GM13976 (cell line): ENCODE data around the gene SHOX.

Source experiments
- DNase-seq: peaks from one replicate; pipeline ENCODE4 v3.0.0; 2012; ENCODE audit warnings: low spot score
- in situ Hi-C: fragments of 300-500 bp; cut with MboI; formaldehyde crosslinking; loops from one replicate; pipeline ENCODE4 v1.12.0; 2022; ENCODE audit warnings: low sequenced_read_pairs, mixed read lengths, inconsistent platforms; ENCODE audit not compliant: unreplicated experiment
- TF ChIP-seq, protein P1 (sequence below): IDR thresholded peaks from 2 replicates; pipeline ENCODE4 v1.5.1; 2012; ENCODE audit warnings: borderline replicate concordance, mild to moderate bottlenecking; ENCODE audit not compliant: insufficient read depth; ENCODE audit errors: extremely low read depth, missing control alignments, control extremely low read depth

The SHOX gene

DNA sequence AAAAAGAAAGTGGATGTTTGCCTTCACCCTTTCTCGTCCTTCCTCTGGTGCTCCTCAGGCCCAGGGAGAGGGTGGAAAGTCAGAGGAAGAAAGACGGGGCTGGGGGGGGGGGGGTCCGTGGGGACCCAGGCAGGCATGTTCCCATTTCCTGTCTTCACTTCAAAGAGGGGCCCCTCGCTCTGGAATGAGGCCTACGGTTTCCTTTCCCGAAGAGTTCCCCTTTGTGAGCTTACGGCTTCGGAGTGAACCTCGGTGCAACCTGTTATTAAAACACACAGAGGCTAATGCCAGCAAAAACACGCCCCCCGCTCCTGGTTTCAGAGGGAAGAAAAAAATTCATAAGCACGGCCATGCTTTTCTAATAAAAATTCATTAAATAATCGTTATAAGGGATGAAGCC lies 40.1 kb downstream of the SHOX start:
- in situ Hi-C loops = no loop called here
- DNase-seq = no peak
- TF ChIP-seq, protein P1, sequence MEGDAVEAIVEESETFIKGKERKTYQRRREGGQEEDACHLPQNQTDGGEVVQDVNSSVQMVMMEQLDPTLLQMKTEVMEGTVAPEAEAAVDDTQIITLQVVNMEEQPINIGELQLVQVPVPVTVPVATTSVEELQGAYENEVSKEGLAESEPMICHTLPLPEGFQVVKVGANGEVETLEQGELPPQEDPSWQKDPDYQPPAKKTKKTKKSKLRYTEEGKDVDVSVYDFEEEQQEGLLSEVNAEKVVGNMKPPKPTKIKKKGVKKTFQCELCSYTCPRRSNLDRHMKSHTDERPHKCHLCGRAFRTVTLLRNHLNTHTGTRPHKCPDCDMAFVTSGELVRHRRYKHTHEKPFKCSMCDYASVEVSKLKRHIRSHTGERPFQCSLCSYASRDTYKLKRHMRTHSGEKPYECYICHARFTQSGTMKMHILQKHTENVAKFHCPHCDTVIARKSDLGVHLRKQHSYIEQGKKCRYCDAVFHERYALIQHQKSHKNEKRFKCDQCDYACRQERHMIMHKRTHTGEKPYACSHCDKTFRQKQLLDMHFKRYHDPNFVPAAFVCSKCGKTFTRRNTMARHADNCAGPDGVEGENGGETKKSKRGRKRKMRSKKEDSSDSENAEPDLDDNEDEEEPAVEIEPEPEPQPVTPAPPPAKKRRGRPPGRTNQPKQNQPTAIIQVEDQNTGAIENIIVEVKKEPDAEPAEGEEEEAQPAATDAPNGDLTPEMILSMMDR = no peak

GRCh38 chrX:672931-673330 lies 42.3 kb downstream of the SHOX start:
- TF ChIP-seq, protein P1 = no peak
- in situ Hi-C loops = no loop called here
- no peak for DNase-seq

DNA sequence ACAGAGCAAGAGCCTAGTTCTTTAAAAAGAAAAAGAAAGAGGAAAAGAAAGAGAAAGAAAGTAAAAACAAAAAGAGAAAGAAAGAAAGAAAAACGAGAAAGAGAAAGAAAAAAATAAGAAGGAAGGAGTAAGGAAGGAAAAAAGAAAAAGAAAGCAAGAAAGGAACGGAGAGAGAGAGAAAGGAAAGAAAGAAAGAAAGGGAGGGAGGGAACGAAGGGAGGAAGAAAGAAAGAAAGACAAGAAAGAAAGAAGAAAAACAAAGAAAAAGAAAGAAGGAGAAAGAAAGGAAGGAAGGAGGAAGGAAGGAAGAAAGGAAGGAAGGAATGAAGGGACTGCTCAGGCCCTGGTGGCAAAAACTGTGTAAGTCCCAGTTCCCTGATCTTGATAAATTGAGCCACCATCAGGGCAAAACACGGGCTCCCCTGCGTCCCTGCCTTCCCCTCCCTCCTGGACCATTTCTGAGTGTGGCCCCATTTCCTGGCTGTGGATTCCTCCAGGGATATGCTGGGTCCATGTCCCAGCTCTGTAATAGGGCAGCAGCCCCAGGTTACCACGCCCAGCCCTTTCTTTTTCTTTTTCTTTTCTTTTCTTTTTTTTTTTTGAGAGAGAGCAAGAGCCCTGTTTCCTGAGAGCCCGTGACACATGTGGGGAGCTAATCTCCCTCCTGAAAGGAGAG lies 44.8 kb downstream of the SHOX start:
- in situ Hi-C loops = no loop called here
- TF ChIP-seq, protein P1 = no peak
- DNase-seq = no peak

DNA sequence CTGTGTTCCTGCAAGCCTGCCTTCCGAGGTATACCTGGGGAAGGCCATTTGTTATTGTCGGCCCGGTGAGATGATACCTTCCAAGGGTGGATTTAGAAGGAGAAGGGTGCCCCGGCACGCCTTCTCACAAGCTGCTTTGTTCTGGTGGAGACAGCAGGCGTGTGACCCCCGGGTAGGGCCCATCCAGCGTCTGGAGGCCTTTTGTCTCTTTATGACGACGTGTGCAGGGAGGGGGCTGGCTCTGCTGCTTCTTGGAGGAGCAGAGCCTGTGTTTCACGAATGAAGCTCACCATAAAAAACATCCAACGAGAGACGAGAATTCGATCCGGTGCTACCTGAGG lies 45.3 kb downstream of the SHOX start:
- TF ChIP-seq, protein P1 = no peak
- in situ Hi-C loops = no loop called here
- DNase-seq = no peak

- in situ Hi-C loops = no loop called here
- DNase-seq = no peak
- TF ChIP-seq, protein P1 = no peak
Measured at GRCh38 chrX:677376-677775, 46.8 kb downstream of the SHOX start.

GRCh38 chrX:679291-679979 lies 48.8 kb downstream of the SHOX start:
- in situ Hi-C loops = no loop called here
- TF ChIP-seq, protein P1 = no peak
- DNase-seq = no peak

DNA sequence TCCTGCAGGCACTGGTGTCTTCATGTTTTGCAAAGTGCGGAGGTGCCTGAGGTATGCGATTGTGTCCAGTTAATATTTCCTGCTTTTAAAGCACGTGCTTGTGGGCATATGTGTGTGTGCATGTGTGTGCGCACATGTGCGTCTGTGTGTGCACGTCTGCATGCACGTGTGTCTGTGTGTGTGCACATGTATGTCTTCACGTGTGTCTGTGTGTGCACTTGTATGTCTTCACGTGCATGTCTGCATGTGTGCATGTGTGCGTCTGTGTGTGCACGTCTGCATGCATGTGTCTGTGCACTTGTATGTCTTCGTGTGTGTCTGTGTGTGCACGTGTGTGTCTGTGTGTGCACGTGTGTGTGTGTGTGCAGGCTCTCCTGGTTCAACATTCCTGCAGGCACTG lies 49.5 kb downstream of the SHOX start:
- TF ChIP-seq, protein P1 = no peak
- in situ Hi-C loops = no loop called here
- DNase-seq = no peak
